Hematopoietic multipotent progenitor cell treated with erythropoietin and hydrocortisone succinate and interleukin-3 and kit ligand, for 4 days (in vitro differentiated cells): ENCODE data around the gene ADGRE2.

Source experiments
- DNase-seq: peaks from one replicate; pipeline ENCODE4 v3.0.0-alpha.2; 2015

The ADGRE2 gene

DNA sequence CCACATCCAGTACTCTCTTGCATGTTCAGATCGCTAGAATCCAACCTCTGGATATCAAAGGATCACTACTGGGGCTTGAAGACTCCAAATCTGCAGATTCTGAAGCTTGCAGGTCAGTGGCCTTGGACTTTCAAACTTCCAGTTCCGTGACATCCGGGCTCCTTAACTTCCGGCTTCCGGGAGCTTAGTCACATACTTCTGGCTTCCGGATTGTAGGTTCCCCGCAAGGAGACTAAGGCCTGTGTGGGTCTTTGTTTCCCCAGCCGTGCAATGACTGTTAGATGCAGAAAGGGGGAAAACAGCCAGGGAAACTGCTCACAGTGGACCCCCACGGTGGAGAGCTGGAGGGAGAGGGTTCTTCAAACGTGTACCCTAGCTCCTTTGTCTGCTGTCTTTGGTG is 47.2 kb downstream of the ADGRE2 start:
- DNase-seq, result no peak

- no peak for DNase-seq
Measured at GRCh38 chr19:14728595-14728994, 49.8 kb downstream of the ADGRE2 start.

DNA sequence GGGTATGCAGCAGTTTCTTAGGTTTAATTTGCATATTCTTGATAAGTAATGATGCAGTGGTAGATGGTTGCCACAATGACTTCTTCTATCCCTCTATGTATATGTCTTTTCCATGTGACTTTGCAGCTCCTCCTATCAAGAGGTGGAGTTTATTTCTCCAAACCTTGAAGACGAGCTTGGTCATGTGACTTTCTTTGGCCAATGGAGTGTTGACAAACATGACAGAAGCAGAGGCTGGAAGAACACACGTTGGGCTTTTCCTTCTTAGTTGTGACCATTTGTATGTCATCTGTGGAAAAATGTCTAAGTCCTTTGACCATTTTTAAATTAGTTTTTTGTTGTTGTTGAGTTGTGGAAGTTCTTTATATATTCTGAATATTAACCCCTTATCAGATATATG is 56.2 kb downstream of the ADGRE2 start:
- DNase-seq, result no peak

- DNase-seq, result no peak
Measured at GRCh38 chr19:14719162-14719561, 59.2 kb downstream of the ADGRE2 start.

DNA sequence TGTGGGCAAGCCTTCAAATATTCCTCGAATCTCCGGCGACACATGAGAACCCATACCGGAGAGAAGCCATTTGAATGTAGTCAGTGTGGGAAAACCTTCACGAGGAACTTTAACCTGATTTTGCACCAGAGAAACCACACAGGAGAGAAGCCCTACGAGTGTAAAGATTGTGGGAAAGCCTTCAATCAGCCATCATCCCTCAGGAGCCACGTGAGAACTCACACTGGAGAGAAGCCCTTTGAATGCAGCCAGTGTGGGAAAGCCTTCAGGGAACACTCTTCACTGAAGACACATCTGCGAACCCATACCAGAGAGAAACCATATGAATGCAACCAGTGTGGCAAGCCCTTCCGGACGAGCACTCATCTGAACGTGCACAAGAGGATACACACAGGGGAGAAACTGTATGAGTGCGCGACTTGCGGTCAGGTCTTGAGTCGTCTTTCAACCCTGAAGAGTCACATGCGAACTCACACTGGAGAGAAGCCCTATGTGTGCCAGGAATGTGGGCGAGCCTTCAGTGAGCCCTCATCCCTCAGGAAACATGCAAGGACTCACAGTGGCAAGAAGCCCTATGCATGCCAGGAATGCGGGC is 59.7 kb downstream of the ADGRE2 start:
- no peak for DNase-seq

DNA sequence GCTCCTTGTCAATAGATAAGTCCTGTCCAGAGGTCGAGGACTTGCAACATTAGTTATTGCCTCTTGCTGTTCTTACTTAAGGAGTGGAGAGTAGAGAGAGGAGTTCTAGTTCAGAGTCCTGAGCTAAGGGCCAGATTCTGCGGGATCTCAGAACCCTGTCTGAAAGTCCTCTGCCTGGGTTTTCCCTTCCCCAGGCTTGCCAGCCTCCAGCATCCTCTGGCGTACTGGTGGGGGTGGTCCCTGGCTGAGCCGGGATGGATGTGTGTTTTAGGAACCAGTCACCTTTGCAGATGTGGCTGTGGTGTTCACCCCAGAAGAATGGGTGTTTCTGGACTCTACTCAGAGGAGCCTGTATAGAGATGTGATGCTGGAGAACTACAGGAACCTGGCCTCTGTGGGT is 62.5 kb downstream of the ADGRE2 start:
- no peak for DNase-seq

DNA sequence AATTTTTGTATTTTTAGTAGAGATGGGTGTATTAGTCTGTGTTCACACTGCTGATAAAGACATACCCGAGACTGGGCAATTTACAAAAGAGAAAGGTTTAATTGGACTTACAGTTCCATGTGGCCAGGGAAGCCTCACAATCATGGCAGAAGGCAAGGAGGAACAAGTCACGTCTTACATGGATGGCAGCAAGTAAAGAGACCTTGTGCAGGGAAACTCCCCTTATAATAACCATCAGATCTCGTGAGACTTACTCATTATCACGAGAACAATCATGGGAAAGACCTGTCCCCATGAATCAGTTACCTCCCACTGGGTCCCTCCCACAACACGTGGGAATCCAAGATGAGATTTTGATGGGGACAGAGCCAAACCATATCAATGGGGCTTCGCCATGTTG is 73.9 kb downstream of the ADGRE2 start:
- DNase-seq, result no peak

- no peak for DNase-seq
Measured at GRCh38 chr19:14703833-14704232, 74.5 kb downstream of the ADGRE2 start.

- peak; percentile 62 for DNase-seq
Measured at GRCh38 chr19:14700711-14701375, 77.5 kb downstream of the ADGRE2 start.

DNA sequence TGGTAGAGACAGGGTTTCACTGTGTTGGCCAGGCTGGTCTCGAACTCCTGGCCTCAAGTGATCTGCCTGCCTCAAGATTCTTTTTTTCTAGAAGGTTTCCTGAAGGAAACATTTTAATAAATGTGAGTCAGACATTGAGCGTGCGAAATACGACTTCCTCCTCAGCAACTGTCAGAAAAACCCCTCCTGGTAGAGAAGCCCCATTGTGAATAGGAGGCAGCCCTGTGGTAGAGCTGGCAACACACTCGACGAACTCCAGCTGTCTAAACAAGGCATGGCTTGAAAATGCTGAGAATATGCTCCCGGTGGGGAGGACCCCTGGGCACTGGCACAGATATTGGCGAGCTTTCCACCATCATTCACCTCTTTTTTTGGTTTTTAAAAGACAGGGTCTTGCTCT is 78.7 kb downstream of the ADGRE2 start:
- peak; percentile 16 for DNase-seq

GRCh38 chr19:14695471-14695870 is 82.9 kb downstream of the ADGRE2 start:
- DNase-seq, result no peak

GRCh38 chr19:14694641-14695266 is 83.6 kb downstream of the ADGRE2 start:
- no peak for DNase-seq

GRCh38 chr19:14689598-14690503 is 88.5 kb downstream of the ADGRE2 start, which contains the start of gene ZNF333:
TSS of gene ZNF333 (plus strand) at chr19:14690048. CDS start at chr19:14693492, 3,444 bp downstream.
- DNase-seq, result peak; percentile 98

DNA sequence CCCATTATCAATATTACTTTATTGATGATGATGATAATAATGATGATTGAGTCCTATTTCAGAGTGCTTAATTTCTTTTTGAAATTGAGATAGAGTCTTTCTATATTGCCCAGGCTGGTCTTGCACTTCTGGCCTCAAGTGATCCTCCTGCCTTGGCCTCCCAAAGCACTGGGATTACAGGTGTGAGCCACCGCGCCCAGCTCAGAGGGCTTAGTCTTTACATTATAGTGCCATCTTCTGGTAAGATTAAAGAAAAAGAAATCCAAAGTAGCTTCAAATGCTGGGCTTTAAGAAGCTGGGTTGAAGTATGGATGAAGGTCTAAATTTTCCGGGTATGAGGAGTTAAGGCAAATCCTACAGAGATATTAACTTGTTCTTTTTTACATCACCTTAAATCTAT is 91.9 kb downstream of the ADGRE2 start:
- DNase-seq, result peak; percentile 67

DNA sequence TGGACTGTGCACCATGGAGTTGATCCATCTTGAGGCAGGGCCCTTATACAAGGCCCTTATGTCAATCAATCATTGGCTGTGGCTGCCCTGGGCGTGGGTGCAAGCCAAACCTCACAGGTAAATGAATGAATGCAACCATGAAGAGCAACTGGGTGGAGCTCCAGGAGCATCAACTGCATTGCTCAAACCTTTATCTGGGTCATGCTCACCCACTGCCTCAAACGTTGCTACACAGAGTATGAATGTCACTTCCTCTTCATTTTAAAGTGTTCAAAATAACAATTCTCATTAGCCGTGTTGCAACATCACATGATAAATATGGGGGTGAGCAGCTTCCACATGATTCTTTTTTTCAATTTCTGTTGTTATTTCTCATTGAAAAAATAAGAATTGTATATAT is 94.9 kb downstream of the ADGRE2 start:
- peak; percentile 78 for DNase-seq
